H1 (cell line): ENCODE results near the gene KCTD17. TPM values are rescaled to one million over a fixed set of nuclear protein-coding genes. Genes with fewer than 3 reads are reported as not detected.

ENCODE experiments used
- CTCF ChIA-PET: fragments of 300-600 bp; sonication (Branson Sonifier 250); formaldehyde crosslinking; loops from one replicate; lab custom pipeline; 2021; ENCODE audit not compliant: partially characterized antibody; lab: Charles Lee
- POLR2A ChIA-PET: fragments of 300-600 bp; sonication (Branson Sonifier 250); formaldehyde crosslinking; loops from one replicate; lab custom pipeline; 2021; ENCODE audit warnings: inconsistent platforms; ENCODE audit not compliant: partially characterized antibody; lab: Charles Lee
- DNase-seq, 2 experiments: peaks; one replicate each; pipeline versions ENCODE4 v3.0.0 to v3.0.0-alpha.2; 2010 to 2022; ENCODE audit warnings: low spot score in 2 of 2, low read depth in 1 of 2, mixed read lengths in 1 of 2
- FAIRE-seq: peaks from 2 replicates; lab custom pipeline; 2011; peaks lifted over from hg19 to GRCh38; lab: Jason Lieb, UNC
- H2AFZ ChIP-seq: 2 replicates; pipeline ENCODE4 v1.8.1; 2012; ENCODE audit warnings: low read length, inconsistent platforms
- H2AK5ac ChIP-seq: 2 replicates; pipeline ENCODE4 v1.6.1; 2013; ENCODE audit warnings: low read depth, low read length
- H2BK120ac ChIP-seq: replicated peaks from 2 replicates; pipeline ENCODE3; 2013; ENCODE audit warnings: low read depth, low read length, inconsistent platforms
- H2BK12ac ChIP-seq: 2 replicates; pipeline ENCODE4 v1.6.1; 2013; ENCODE audit warnings: low read depth, low read length
- H2BK15ac ChIP-seq: 2 replicates; pipeline ENCODE4 v1.6.1; 2013; ENCODE audit warnings: low read length
- H2BK20ac ChIP-seq: 2 replicates; pipeline ENCODE4 v1.6.1; 2013; ENCODE audit warnings: low read length
- H2BK5ac ChIP-seq: 2 replicates; pipeline ENCODE4 v1.6.1; 2013; ENCODE audit warnings: low read depth, low read length
- H3K14ac ChIP-seq: 2 replicates; pipeline ENCODE4 v1.6.1; 2013; ENCODE audit warnings: inconsistent platforms; ENCODE audit not compliant: insufficient read length
- H3K18ac ChIP-seq: 2 replicates; pipeline ENCODE4 v1.6.1; 2013; ENCODE audit warnings: low read length; ENCODE audit errors: extremely low read depth
- H3K23ac ChIP-seq: 2 replicates; pipeline ENCODE4 v1.6.1; 2013; ENCODE audit warnings: inconsistent platforms; ENCODE audit not compliant: insufficient read length
- H3K23me2 ChIP-seq: 2 replicates; pipeline ENCODE4 v1.6.1; 2013; ENCODE audit warnings: low read depth, low read length
- H3K27ac ChIP-seq: 2 replicates; pipeline ENCODE4 v1.6.1; 2011; ENCODE audit warnings: low read depth, low read length, inconsistent platforms
- H3K27me3 ChIP-seq, 4 experiments: replicated peaks in 1 of 4; 1 replicate in 1 of 4; 2 replicates in 3 of 4; pipeline versions ENCODE4 v1.6.1 to v1.8.1; 2011 to 2013; ENCODE audit warnings: low read length in 3 of 4, mild to moderate bottlenecking in 3 of 4, inconsistent platforms in 2 of 4, mixed read lengths in 2 of 4, moderate library complexity in 1 of 4; ENCODE audit not compliant: control insufficient read depth in 3 of 4, insufficient read depth in 3 of 4; ENCODE audit errors: extremely low read depth in 1 of 4
- H3K36me3 ChIP-seq, 4 experiments: 2 replicates each; pipeline versions ENCODE4 v1.6.1 to v1.8.1; 2011 to 2013; ENCODE audit warnings: mild to moderate bottlenecking in 4 of 4, low read length in 3 of 4, moderate library complexity in 2 of 4, control low read depth in 1 of 4, inconsistent platforms in 1 of 4; ENCODE audit not compliant: insufficient read depth in 4 of 4, control insufficient read depth in 2 of 4
- H3K4ac ChIP-seq: replicated peaks from 2 replicates; pipeline ENCODE3; 2013; ENCODE audit warnings: low read length, low read depth, mixed read lengths, inconsistent platforms; ENCODE audit not compliant: insufficient read length
- H3K4me1 ChIP-seq, 4 experiments: replicated peaks in 1 of 4; 1 replicate in 1 of 4; 2 replicates in 3 of 4; pipeline versions ENCODE4 v1.6.1 to v1.8.1; 2011 to 2013; ENCODE audit warnings: low read length in 3 of 4, inconsistent platforms in 2 of 4, mixed read lengths in 1 of 4; ENCODE audit not compliant: insufficient read depth in 4 of 4, control insufficient read depth in 3 of 4
- H3K4me2 ChIP-seq, 2 experiments: 2 replicates each; pipeline versions ENCODE4 v1.6.1 to v1.8.1; 2011 to 2013; ENCODE audit warnings: low read depth in 2 of 2, low read length in 2 of 2, control low read depth in 1 of 2, inconsistent platforms in 1 of 2, mild to moderate bottlenecking in 1 of 2; ENCODE audit not compliant: insufficient read depth in 1 of 2
- H3K4me3 ChIP-seq, 4 experiments: fragments of 200-600, 300-600 bp in 1 of 4; sonication (generic), shearing (Covaris generic), sonication (Bioruptor Twin) in 1 of 4; 2 replicates each; pipeline versions ENCODE4 v1.5.1 to v1.8.1; 2011 to 2016; ENCODE audit warnings: low read length in 4 of 4, low read depth in 3 of 4, control low read depth in 2 of 4, inconsistent platforms in 2 of 4, mild to moderate bottlenecking in 2 of 4, mixed read lengths in 1 of 4, moderate library complexity in 1 of 4; ENCODE audit not compliant: insufficient read depth in 2 of 4; ENCODE audit errors: extremely low read depth in 1 of 4
- H3K56ac ChIP-seq: replicated peaks from 2 replicates; pipeline ENCODE3; 2013; ENCODE audit warnings: low read depth, mild to moderate bottlenecking, mixed read lengths, low read length, inconsistent platforms; ENCODE audit not compliant: insufficient read length
- H3K79me1 ChIP-seq: 2 replicates; pipeline ENCODE4 v1.6.1; 2013; ENCODE audit warnings: low read depth, low read length, control low read depth
- H3K79me2 ChIP-seq, 2 experiments: 2 replicates each; pipeline versions ENCODE4 v1.6.1 to v1.8.1; 2012 to 2013; ENCODE audit warnings: low read length in 2 of 2, mild to moderate bottlenecking in 2 of 2, inconsistent platforms in 1 of 2; ENCODE audit not compliant: insufficient read depth in 2 of 2, control insufficient read depth in 1 of 2
- H3K9ac ChIP-seq, 4 experiments: replicated peaks in 1 of 4; 1 replicate in 1 of 4; 2 replicates in 3 of 4; pipeline versions ENCODE4 v1.6.1 to v1.8.1; 2011 to 2013; ENCODE audit warnings: low read depth in 3 of 4, low read length in 3 of 4, control low read depth in 2 of 4, mild to moderate bottlenecking in 2 of 4, moderate library complexity in 2 of 4, inconsistent platforms in 1 of 4; ENCODE audit errors: extremely low read depth in 1 of 4
- H3K9me3 ChIP-seq, 2 experiments: 2 replicates each; pipeline versions ENCODE4 v1.6.1 to v1.8.1; 2012 to 2013; ENCODE audit warnings: mild to moderate bottlenecking in 2 of 2, moderate library complexity in 2 of 2, control low read depth in 1 of 2, inconsistent platforms in 1 of 2, low read depth in 1 of 2, low read length in 1 of 2, mixed read lengths in 1 of 2; ENCODE audit not compliant: insufficient read depth in 2 of 2
- H4K20me1 ChIP-seq, 2 experiments: replicated peaks in 1 of 2; 2 replicates each; pipeline versions ENCODE3 to v1.8.1; 2011 to 2013; ENCODE audit warnings: inconsistent platforms in 2 of 2, low read length in 2 of 2, mild to moderate bottlenecking in 1 of 2; ENCODE audit not compliant: insufficient read depth in 2 of 2, control insufficient read depth in 1 of 2
- H4K5ac ChIP-seq: 2 replicates; pipeline ENCODE4 v1.6.1; 2013; ENCODE audit warnings: low read length, low read depth, mixed read lengths, inconsistent platforms; ENCODE audit not compliant: insufficient read length
- H4K8ac ChIP-seq: 2 replicates; pipeline ENCODE4 v1.8.0; 2013; ENCODE audit warnings: mild to moderate bottlenecking, moderate library complexity, low read length, inconsistent platforms; ENCODE audit not compliant: insufficient read depth; ENCODE audit errors: extremely low read depth
- H4K91ac ChIP-seq: replicated peaks from 2 replicates; pipeline ENCODE3; 2013; ENCODE audit warnings: low read length, mixed read lengths, inconsistent platforms; ENCODE audit not compliant: insufficient read length
- USF2 ChIP-seq: IDR thresholded peaks from 2 replicates; pipeline ENCODE4 v1.6.1; 2011; ENCODE audit warnings: low read length, improper control_type of control experiment
- whole genome bisulfite sequencing, 2 experiments: shearing (Covaris generic) in 1 of 2; methylation state at CpG; one replicate each; pipeline versions ENCODE4 v1.1.6 to v1.1.7; 2013 to 2015; ENCODE audit warnings: low lambda C conversion rate in 2 of 2, mixed read lengths in 2 of 2, inconsistent platforms in 1 of 2, low coverage in 1 of 2, missing lambda C conversion rate in 1 of 2; ENCODE audit not compliant: insufficient replicate concordance in 2 of 2, insufficient coverage in 1 of 2, insufficient read length in 1 of 2; ENCODE audit errors: extremely low coverage in 1 of 2, missing lambda C conversion rate in 1 of 2; 5-methylcytosine and 5-hydroxymethylcytosine counted together
- polyA plus RNA-seq, 7 experiments: library from polyadenylated mRNA; depleted of rRNA in 3 of 7; stranded (reverse) in 5 of 7; unstranded in 2 of 7; fragments of >200 nt in 5 of 7; fragments of 200-250 nt in 2 of 7; gene quantifications; 1 replicate in 5 of 7; 2 replicates in 1 of 7; 4 replicates in 1 of 7; pipeline versions ENCODE4 v1.2.1 to v1.2.3, GENCODE V29; 2011 to 2013; ENCODE audit warnings: missing spikeins in 2 of 7, mixed read lengths in 2 of 7
- total RNA-seq: library from RNA; stranded (reverse); fragmentation: NEBNext Ultra II Directional; extraction: Animal tissue kit (Norgen Biotek cat#: 25700); gene quantifications from 2 replicates; pipeline ENCODE4 v1.2.1, GENCODE V29; 2021

KCTD17 gene
- total and polyA plus RNA-seq, 2 of the 8 experiments (the other 6 are each of a cell fraction or from before 2014, with no cell fraction given), result 39.4 to 44.0 TPM

- H2BK12ac ChIP-seq, result peak overlapping the region; percentile 75; the same call in 1 of the 2 replicates
- H3K27ac ChIP-seq, result no peak overlapping the region
- no peak overlapping the region for H4K91ac ChIP-seq
- no peak overlapping the region for H3K4me3 ChIP-seq
- POLR2A ChIA-PET, result interaction anchor here (0.7 to 5.0 kb wide), 2 partner anchors 15 kb away, joined by 3 to 33 read pairs; partner anchors contain the start of genes MPST and TST
- peaks cover 0 to 3% of the 10 kb centered on the region in 2 experiments for H4K20me1 ChIP-seq
- H3K36me3 ChIP-seq, result peaks cover 0 to 16% (median 2%) of the 10 kb centered on the region in 4 experiments; a peak in 4 of 8 replicates
- no peak overlapping the region; the same call in 1 of the 2 replicates for H3K18ac ChIP-seq
- no peak overlapping the region for H2BK5ac ChIP-seq
- H3K4me1 ChIP-seq, result peaks cover 0 to 12% (median 5%) of the 10 kb centered on the region in 4 experiments; a peak in 4 of 7 replicates
- FAIRE-seq (no peak), DNase-seq (no peak)
- H3K27me3 ChIP-seq, result 0 out of 7 replicates have a peak, but pooled peaks cover 0 to 3% (median 0%) of the 10 kb centered on the region in 4 experiments
- no peak overlapping the region for H3K56ac ChIP-seq
- H3K23me2 ChIP-seq, result no peaks in the 10 kb centered on the region
- H3K9ac ChIP-seq, result no peak overlapping the region; a peak in 1 of 7 replicates
- CTCF ChIA-PET, result interaction anchor here (1.3 to 5.7 kb wide), 4 partner anchors 11 to 164 kb away, joined by 3 to 56 read pairs (median 20); partner anchors contain the start of genes MPST and TST
- H3K14ac ChIP-seq, result no peak overlapping the region
- H3K23ac ChIP-seq, result no peak overlapping the region
- H3K79me1 ChIP-seq, result no peaks in the 10 kb centered on the region
- H4K5ac ChIP-seq, result no peak overlapping the region
- peak overlapping the region; percentile 72; the same call in 1 of the 2 replicates for H2BK15ac ChIP-seq
- WGBS, 2 experiments, result 85% methylated on average over 22 of the region's 23 CpGs; no CpG with 5 or more reads in 1 of the 2 experiments
- H2AFZ ChIP-seq, result no peak overlapping the region
- H3K9me3 ChIP-seq, result no peaks in the 10 kb centered on the region
- no peak overlapping the region for H2BK120ac ChIP-seq
- peak overlapping the region; percentile 45; the same call in 1 of the 2 replicates for H4K8ac ChIP-seq
- H3K4me2 ChIP-seq, result no peak overlapping the region
- peak overlapping the region; percentile 15; the same call in 1 of the 2 replicates for H2BK20ac ChIP-seq
- H2AK5ac ChIP-seq, result peak overlapping the region; percentile 16; the same call in 1 of the 2 replicates
- H3K79me2 ChIP-seq, result no peaks in the 10 kb centered on the region
- H3K4ac ChIP-seq, result no peak overlapping the region
- no peak for TF ChIP-seq USF2
Measured at GRCh38 chr22:37033605-37034430, 17.7 kb upstream of the KCTD17 start.
